HepG2 (cell line): ENCODE measurements around the gene DUS2. TPM values are rescaled to one million over a fixed set of nuclear protein-coding genes. Genes with fewer than 3 reads are reported as not detected.

Experiments
- AFF4 ChIP-seq: sonication (generic); formaldehyde crosslinking; IDR thresholded peaks from 2 replicates; pipeline ENCODE4 v1.4.0; 2020; ENCODE audit warnings: missing genetic modification reagents
- ATF6 ChIP-seq: sonication (generic); formaldehyde crosslinking; conservative IDR thresholded peaks from 2 replicates; pipeline ENCODE4 v1.4.0; 2020; ENCODE audit warnings: missing genetic modification reagents
- EEA1 ChIP-seq: sonication (generic); formaldehyde crosslinking; IDR thresholded peaks from 2 replicates; pipeline ENCODE4 v1.5.1; 2020; ENCODE audit warnings: mild to moderate bottlenecking, missing genetic modification reagents, borderline replicate concordance
- GATAD2A ChIP-seq: IDR thresholded peaks from 2 replicates; pipeline ENCODE4 v1.6.1; 2016
- PAXIP1 ChIP-seq: sonication (generic); formaldehyde crosslinking; conservative IDR thresholded peaks from 2 replicates; pipeline ENCODE4 v1.4.0; 2020; ENCODE audit warnings: mild to moderate bottlenecking, missing genetic modification reagents, moderate library complexity
- STAG1 ChIP-seq: sonication (generic); formaldehyde crosslinking; IDR thresholded peaks from 2 replicates; pipeline ENCODE4 v1.4.0; 2020; ENCODE audit warnings: missing genetic modification reagents
- ZBED4 ChIP-seq: sonication (generic); formaldehyde crosslinking; IDR thresholded peaks from 2 replicates; pipeline ENCODE4 v1.4.0; 2020; ENCODE audit warnings: missing genetic modification reagents, borderline replicate concordance
- ZNF274 ChIP-seq: sonication (generic); formaldehyde crosslinking; IDR thresholded peaks from 2 replicates; pipeline ENCODE4 v1.5.1; 2020; ENCODE audit warnings: mild to moderate bottlenecking, missing genetic modification reagents
- ZNF562 ChIP-seq: sonication (generic); formaldehyde crosslinking; IDR thresholded peaks from 2 replicates; pipeline ENCODE4 v1.8.0; 2022; ENCODE audit warnings: missing genetic modification reagents, borderline replicate concordance
- ZNF580 ChIP-seq: IDR thresholded peaks from 2 replicates; pipeline ENCODE4 v1.6.1; 2016; ENCODE audit warnings: low read depth, borderline replicate concordance
- ZNF598 ChIP-seq: sonication (generic); formaldehyde crosslinking; IDR thresholded peaks from 2 replicates; pipeline ENCODE4 v1.5.1; 2020; ENCODE audit warnings: mild to moderate bottlenecking, missing genetic modification reagents, borderline replicate concordance
- ZNF768 ChIP-seq: sonication (generic); formaldehyde crosslinking; IDR thresholded peaks from 2 replicates; pipeline ENCODE4 v1.4.0; 2020; ENCODE audit warnings: missing genetic modification reagents
- polyA plus RNA-seq, 8 experiments: library from polyadenylated mRNA; depleted of rRNA in 3 of 8; stranded (reverse) in 7 of 8; unstranded in 1 of 8; fragments of >200 nt; fragmentation: Illumina TruSeq in 4 of 8; extraction: Trizol in 4 of 8; gene quantifications; 2 replicates each; pipeline versions ENCODE4 v1.2.1 to v1.2.3, GENCODE V29; 2011 to 2016; ENCODE audit warnings: low read depth in 4 of 8, missing spikeins in 1 of 8, mixed read lengths in 1 of 8; ENCODE audit not compliant: insufficient read depth in 1 of 8
- total RNA-seq, 5 experiments: library from RNA; depleted of rRNA; stranded (reverse); fragments of >200 nt; fragmentation: Illumina TruSeq; extraction: Trizol; gene quantifications; 2 replicates each; pipeline ENCODE4 v1.2.3, GENCODE V29; 2016; ENCODE audit warnings: low read depth in 1 of 5

DUS2 gene
- total and polyA plus RNA-seq, 2 of the 13 experiments (the other 11 are each of a cell fraction or from before 2014, with no cell fraction given), result 17.8 to 25.1 TPM

GRCh38 chr16:68040506-68041288 lies 17.6 kb downstream of the DUS2 start (continued):
- peak; percentile 54; the same call in 1 of the 2 replicates for TF ChIP-seq ZNF580 (CRISPR knock-in tag)
- TF ChIP-seq ZNF598 (CRISPR knock-in tag), result no peak
- TF ChIP-seq ZNF274, result no peak
- 0 out of 2 replicates have a peak, but pooled peaks have one; percentile 46 for TF ChIP-seq ZBED4 (CRISPR knock-in tag)
- TF ChIP-seq EEA1 (CRISPR knock-in tag), result no peak
- TF ChIP-seq ATF6 (CRISPR knock-in tag), result no peak
- TF ChIP-seq GATAD2A (CRISPR knock-in tag), result peak; percentile 56; the same call in 1 of the 2 replicates
- TF ChIP-seq ZNF562 (CRISPR knock-in tag), result no peak
- TF ChIP-seq AFF4 (CRISPR knock-in tag), result no peak
- TF ChIP-seq STAG1 (CRISPR knock-in tag), result peak; percentile 97
- TF ChIP-seq PAXIP1 (CRISPR knock-in tag), result 0 out of 2 replicates have a peak, but pooled peaks have one; percentile 36
- TF ChIP-seq ZNF768, result peak; percentile 23; the same call in 1 of the 2 replicates
